Uterus (tissue), 4 donors: ENCODE results near the gene MRPL33. TPM values are rescaled to one million over a fixed set of nuclear protein-coding genes. Genes with fewer than 3 reads are reported as not detected.

ENCODE experiments used
- DNase-seq, 2 donors: peaks; one replicate each; pipeline ENCODE4 v3.0.0-alpha.2; 2019 to 2020
- H3K27ac ChIP-seq, 2 donors: fragments of 200-600 bp; sonication (generic); 1 replicate in 1 of 2; 2 replicates in 1 of 2; pipeline ENCODE4 v1.5.1; 2016 to 2018
- H3K27me3 ChIP-seq, 2 donors: fragments of 200-600 bp; sonication (generic); one replicate each; pipeline ENCODE4 v1.5.1; 2018 to 2019; ENCODE audit warnings: control low read depth in 1 of 2
- H3K36me3 ChIP-seq, 2 donors: fragments of 200-600 bp; sonication (generic); one replicate each; pipeline ENCODE4 v1.5.1; 2019; ENCODE audit warnings: control low read depth in 1 of 2
- H3K4me1 ChIP-seq, 2 donors: fragments of 200-600 bp; sonication (generic); one replicate each; pipeline ENCODE4 v1.5.1; 2018 to 2019; ENCODE audit warnings: control low read depth in 1 of 2
- H3K4me3 ChIP-seq, 2 donors: fragments of 200-600 bp; sonication (generic); 1 replicate in 1 of 2; 2 replicates in 1 of 2; pipeline ENCODE4 v1.5.1; 2018 to 2019; ENCODE audit warnings: mild to moderate bottlenecking in 1 of 2
- H3K9me3 ChIP-seq, 2 donors: fragments of 200-600 bp; sonication (generic); one replicate each; pipeline ENCODE4 v1.5.1; 2019; ENCODE audit warnings: control low read depth in 1 of 2
- CTCF ChIP-seq, 4 experiments: fragments of 200-600 bp in 2 of 4; fragments of 450-650 bp in 2 of 4; sonication (generic) in 2 of 4; IDR thresholded peaks; one replicate each; pipeline ENCODE4 v1.5.1; 2016 to 2019; ENCODE audit warnings: antibody characterized with exemption in 4 of 4, mild to moderate bottlenecking in 2 of 4, moderate library complexity in 1 of 4
- POLR2A ChIP-seq, 2 donors: fragments of 450-650 bp; IDR thresholded peaks; one replicate each; pipeline ENCODE4 v1.6.1; 2016; ENCODE audit warnings: antibody characterized with exemption in 2 of 2, mild to moderate bottlenecking in 1 of 2, moderate library complexity in 1 of 2
- intact Hi-C: fragments of 100-400 bp; cut with DNase I; formaldehyde crosslinking; loops from one replicate; pipeline ENCODE4 v1.15.1; 2023; ENCODE audit warnings: low total_unique reads
- total RNA-seq, 4 donors: library from RNA; depleted of rRNA in 3 of 4; stranded (reverse); fragments of >200 nt in 3 of 4; gene quantifications; one replicate each; pipeline versions ENCODE4 v1.1.0 to v1.2.4, GENCODE V29; 2014 to 2023
- donor health status: DM: yes; HTN: yes; CAD: no.

MRPL33 gene
- total RNA-seq, 4 donors from 2014 or later = 51.7 to 404 (median 71.4) TPM

DNA sequence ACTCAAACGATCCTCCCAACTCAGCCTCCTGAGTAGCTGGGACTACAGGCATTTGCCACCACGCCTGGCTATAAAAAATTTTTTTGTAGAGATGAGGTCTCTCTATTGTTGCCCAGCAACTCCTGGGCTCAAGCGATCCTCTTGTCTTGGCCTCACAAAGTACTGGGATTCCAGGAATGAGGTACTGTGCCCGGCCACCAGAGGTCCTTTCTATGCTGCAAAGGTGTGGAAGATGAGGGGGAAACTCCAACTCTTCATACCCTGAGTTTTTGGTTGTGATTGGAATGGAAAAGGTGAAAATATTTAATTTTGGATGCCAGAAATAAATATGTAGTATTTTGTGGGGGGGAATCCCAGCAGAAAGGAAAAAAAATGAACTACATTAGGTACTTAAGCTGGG, 36.0 kb downstream of the MRPL33 start:
- Histone ChIP-seq H3K9me3 (no peaks in the 10 kb centered on the region), H3K36me3 (no peaks in the 10 kb centered on the region), H3K27me3 (no peaks in the 10 kb centered on the region), H3K4me3 (no peak overlapping the region), H3K4me1 (no peaks in the 10 kb centered on the region), H3K27ac (no peak overlapping the region)
- no peak for TF ChIP-seq POLR2A (IDR thresholded peaks at IDR 0.05)
- peak; percentile 31 to 49 (median 46) for TF ChIP-seq CTCF (IDR thresholded peaks at IDR 0.05)
- peak; percentile 33 to 39 for DNase-seq
- intact Hi-C loops = no loop called here

- no peak overlapping the region for H3K4me3 ChIP-seq
- H3K27me3 ChIP-seq = no peaks in the 10 kb centered on the region
- TF ChIP-seq POLR2A (IDR thresholded peaks at IDR 0.05) = no peak
- TF ChIP-seq CTCF (IDR thresholded peaks at IDR 0.05) = no peak
- no peaks in the 10 kb centered on the region for H3K4me1 ChIP-seq
- H3K27ac ChIP-seq = no peak overlapping the region
- no peaks in the 10 kb centered on the region for H3K36me3 ChIP-seq
- H3K9me3 ChIP-seq = no peaks in the 10 kb centered on the region
- intact Hi-C loops = no loop called here
- no peak for DNase-seq
Observed at GRCh38 chr2:27808418-27808817, 36.9 kb downstream of the MRPL33 start.

GRCh38 chr2:27808984-27809383, 37.5 kb downstream of the MRPL33 start:
- Histone ChIP-seq H3K9me3 (no peaks in the 10 kb centered on the region), H3K27me3 (no peaks in the 10 kb centered on the region), H3K27ac (no peak overlapping the region), H3K4me1 (no peaks in the 10 kb centered on the region), H3K36me3 (no peaks in the 10 kb centered on the region), H3K4me3 (no peak overlapping the region)
- TF ChIP-seq CTCF (IDR thresholded peaks at IDR 0.05) (no peak), POLR2A (IDR thresholded peaks at IDR 0.05) (no peak)
- DNase-seq = no peak
- intact Hi-C loops = no loop called here

DNA sequence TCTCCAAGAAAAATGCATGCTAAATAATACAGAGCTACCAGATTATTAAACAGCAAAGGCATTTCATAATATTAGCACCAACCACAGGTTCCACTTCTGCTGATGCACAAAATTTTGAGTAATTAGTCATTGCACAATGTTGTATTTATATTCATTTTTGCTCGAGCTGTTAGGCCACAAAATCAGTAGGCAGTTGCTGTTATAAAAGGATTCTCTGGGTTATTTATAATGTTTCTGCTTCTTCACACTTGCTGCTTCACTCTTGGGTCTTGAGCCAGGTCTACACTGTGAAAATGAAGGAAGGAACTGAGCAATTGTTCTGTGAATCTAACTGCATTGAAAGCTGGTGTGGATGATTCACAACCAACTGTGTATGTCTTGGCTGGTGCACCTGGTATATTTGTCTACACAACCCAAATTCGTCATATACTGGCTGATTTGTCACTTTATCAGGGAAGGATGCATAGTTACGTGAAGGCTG, 38.3 kb downstream of the MRPL33 start:
- no peak for DNase-seq
- no peaks in the 10 kb centered on the region for H3K36me3 ChIP-seq
- intact Hi-C loops = no loop called here
- no peak overlapping the region for H3K27ac ChIP-seq
- no peak overlapping the region for H3K4me3 ChIP-seq
- no peaks in the 10 kb centered on the region for H3K27me3 ChIP-seq
- no peaks in the 10 kb centered on the region for H3K9me3 ChIP-seq
- TF ChIP-seq POLR2A (IDR thresholded peaks at IDR 0.05) = no peak
- no peak for TF ChIP-seq CTCF (IDR thresholded peaks at IDR 0.05)
- no peaks in the 10 kb centered on the region for H3K4me1 ChIP-seq

DNA sequence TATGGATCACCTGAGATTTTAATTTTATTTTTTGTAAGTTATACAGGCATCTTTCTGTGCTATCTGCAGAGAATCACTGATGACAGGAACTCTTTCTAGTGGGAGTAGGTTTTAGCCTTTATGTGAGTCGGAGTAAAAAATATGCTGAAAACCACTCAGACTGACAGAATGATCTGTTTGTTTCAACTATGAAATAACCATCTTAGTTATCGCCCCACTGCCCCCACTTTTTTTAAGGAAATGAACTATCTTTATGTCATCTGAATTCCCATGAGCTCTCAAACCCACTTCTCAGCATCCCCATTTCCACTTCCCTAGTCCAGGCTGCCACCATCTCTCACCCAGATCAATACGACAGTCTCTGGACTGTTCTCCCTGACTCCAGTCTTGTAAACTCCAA, 38.9 kb downstream of the MRPL33 start:
- Histone ChIP-seq H3K27ac (no peak overlapping the region), H3K36me3 (no peaks in the 10 kb centered on the region), H3K4me1 (no peaks in the 10 kb centered on the region), H3K4me3 (no peak overlapping the region), H3K9me3 (no peaks in the 10 kb centered on the region), H3K27me3 (no peaks in the 10 kb centered on the region)
- DNase-seq = no peak
- TF ChIP-seq CTCF (IDR thresholded peaks at IDR 0.05) (no peak), POLR2A (IDR thresholded peaks at IDR 0.05) (no peak)
- intact Hi-C loops = no loop called here
